Embryonic facial prominence (tissue), 1 donor: ENCODE data around the gene ITIH1.
"Not testable (repeated sequence)": the region's sequence is repeated elsewhere in the genome, so short reads cannot be mapped to it uniquely, and the experiment has no call there.

ENCODE experiments used
- DNase-seq: peaks from one replicate; pipeline ENCODE4 v3.0.0-alpha.2; 2016; ENCODE audit errors: extremely low spot score

The ITIH1 gene, protein sequence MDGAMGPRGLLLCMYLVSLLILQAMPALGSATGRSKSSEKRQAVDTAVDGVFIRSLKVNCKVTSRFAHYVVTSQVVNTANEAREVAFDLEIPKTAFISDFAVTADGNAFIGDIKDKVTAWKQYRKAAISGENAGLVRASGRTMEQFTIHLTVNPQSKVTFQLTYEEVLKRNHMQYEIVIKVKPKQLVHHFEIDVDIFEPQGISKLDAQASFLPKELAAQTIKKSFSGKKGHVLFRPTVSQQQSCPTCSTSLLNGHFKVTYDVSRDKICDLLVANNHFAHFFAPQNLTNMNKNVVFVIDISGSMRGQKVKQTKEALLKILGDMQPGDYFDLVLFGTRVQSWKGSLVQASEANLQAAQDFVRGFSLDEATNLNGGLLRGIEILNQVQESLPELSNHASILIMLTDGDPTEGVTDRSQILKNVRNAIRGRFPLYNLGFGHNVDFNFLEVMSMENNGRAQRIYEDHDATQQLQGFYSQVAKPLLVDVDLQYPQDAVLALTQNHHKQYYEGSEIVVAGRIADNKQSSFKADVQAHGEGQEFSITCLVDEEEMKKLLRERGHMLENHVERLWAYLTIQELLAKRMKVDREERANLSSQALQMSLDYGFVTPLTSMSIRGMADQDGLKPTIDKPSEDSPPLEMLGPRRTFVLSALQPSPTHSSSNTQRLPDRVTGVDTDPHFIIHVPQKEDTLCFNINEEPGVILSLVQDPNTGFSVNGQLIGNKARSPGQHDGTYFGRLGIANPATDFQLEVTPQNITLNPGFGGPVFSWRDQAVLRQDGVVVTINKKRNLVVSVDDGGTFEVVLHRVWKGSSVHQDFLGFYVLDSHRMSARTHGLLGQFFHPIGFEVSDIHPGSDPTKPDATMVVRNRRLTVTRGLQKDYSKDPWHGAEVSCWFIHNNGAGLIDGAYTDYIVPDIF

DNA sequence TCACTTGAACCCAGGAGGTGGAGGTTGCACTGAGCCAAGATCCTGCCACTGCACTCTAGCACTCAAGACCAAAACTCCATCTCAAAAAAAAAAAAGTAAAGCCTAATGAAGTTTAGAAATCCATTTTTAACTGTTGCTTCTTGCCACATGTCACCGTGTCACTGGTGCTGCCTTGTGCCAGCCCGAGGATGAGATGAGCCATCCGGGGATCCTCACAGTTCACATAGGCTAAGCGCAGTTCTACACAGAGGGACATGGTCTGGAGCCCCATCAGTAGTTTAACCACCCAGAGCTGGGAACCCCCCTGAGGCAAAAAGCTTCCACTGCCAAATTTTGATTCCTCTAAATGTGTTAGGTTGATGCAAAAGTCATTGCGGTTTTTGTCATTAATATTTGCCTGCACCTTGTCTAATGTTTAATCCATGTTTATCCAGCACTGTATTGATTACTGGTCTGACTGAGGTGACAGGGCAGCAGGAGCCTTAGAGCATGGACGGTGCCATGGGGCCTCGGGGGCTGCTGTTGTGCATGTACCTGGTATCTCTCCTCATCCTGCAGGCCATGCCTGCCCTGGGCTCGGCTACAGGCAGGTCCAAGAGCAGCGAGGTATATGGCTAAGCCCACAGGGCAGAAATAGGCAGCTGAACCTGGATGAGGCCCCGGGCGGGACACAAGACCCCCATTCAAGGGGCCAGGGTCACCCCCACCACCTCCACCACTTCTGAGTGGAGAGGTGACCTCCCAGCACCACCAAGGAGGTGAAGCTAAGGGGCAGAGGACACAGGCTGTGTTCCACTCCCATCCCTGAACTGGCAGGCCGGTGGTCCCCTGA, at the start of gene ITIH1:
TSS of gene ITIH1 (plus strand) at position 473 of the 832 bp plus-strand sequence. CDS start at position 490, 17 bp downstream.
- DNase-seq = no peak

DNA sequence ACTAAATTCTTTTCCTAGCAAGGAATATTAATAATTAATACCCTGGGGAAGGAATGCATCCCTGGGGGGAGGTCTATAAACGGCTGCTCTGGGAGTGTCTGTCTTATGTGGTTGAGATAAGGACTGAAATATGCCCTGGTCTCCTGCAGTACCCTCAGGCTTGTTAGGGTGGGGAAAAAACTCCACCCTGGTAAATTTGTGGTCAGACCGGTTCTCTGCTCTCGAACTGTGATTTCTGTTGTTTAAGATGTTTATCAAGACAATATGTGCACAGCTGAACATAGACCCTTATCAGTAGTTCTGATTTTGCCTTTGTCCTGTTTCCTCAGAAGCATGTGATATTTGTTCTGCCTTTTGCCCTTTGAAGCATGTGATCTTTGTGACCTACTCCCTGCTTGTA, 48.6 kb upstream of the ITIH1 start:
- not testable (repeated sequence) for DNase-seq

DNA sequence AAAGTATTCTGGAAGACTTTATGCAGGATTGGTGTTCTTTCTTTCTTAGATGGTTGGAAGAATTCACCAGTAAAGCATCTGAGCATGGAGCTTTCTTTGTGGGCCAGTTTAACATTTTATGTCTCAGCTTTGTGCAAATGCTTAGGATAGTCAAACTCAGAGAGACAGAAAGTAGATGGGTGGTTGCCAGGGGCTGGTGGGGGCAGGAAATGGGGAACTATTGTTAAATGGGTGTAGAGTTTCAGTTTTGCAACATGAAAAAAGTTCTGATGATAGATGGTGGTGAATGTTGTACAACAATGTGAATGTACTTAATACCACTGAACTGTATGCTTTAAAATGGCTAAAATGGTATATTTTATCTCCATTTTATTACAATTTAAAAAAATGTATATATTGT, 46.7 kb upstream of the ITIH1 start:
- DNase-seq = no peak

DNA sequence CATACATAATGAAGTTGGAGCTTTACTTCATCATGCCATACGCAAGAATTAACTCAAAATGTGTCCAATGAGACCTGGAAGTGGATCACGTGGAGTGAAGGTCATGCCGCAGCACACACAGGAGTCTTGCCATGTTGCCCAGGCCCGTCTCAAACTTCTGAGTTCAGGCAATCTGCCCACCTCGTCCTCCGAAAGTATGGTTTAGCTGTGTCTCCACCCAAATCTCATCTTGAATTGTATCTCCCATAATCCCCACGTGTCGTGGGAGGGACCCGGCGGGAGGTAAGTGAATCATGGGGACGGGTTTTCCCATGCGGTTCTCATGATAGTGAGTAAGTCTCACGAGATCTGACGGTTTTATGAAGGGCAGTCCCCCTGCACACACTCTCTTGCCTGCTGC, 45.8 kb upstream of the ITIH1 start:
- DNase-seq = no peak

DNA sequence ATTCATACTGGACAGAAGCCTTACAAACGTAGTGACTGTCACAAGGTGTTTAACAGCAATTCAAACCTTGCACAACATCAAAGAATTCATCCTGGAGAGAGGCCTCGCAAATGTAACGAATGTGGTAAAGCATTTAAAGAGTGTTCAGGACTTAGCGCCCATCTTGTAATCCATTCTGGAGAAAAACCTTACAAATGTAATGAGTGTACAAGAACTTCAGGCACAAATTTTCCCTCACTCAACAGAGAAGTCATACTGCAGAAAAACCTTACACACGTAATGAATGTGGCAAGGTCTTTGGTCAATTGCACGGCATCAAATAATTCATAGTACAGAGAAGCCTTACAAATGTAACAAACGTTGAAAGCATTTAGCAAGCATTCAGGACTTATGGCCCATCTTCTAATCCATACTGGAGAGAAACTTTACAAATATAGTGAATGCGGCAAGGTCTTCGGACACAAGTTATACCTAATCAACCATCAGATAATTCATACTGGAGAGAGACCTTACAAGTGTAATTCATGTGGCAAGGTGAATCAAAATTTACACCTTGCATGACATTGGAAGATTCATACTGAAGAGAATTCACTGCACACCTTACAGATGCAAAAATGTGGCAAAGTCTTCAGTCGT, 44.0 kb upstream of the ITIH1 start:
- DNase-seq = no peak

DNA sequence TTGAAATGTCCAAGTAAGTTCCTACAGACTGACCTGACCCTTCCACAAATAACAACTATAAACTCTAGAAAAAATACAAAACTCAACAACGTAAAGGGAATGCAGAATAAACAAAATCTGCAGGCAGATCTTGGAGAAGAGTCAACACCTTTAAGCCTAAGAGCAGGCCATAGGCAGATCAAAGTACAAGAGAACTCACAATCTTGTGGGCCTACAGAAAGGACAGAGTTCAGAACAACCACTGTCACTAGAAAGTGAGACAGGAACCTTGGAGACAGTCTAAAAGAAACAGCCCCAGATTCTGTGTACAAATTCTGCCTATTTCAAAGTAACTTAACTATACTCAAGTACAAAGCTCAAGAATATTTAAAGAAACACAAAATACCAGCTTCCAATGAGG, 37.7 kb upstream of the ITIH1 start:
- no peak for DNase-seq

DNA sequence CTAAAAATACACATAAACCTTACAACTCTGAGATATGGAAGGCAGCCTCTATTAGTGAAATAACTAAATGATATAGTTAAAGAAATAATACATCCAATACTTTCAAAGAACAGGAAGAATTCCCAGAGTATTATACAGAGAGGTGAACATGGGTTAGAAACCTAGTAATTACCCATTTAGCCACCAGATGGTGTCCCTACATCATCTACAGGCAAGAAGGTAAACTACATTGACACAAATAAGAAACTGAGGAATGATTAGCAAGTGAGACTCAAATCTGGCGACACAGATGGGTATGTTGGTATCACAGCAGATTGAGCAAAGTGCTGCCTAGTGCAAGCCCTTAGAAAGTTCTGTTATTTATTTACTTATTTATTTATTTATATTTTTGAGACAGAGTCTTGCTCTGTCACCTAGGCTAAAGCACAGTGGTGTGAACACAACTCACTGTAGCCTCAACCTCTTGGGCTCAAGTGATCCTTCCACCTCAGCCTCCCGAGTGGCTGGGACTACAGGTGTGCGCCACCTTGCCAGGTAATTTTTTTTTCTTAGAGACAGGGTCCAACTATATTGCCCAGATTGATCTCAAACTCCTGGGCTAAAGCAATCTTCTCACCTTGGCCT, 34.9 kb upstream of the ITIH1 start:
- DNase-seq = no peak

DNA sequence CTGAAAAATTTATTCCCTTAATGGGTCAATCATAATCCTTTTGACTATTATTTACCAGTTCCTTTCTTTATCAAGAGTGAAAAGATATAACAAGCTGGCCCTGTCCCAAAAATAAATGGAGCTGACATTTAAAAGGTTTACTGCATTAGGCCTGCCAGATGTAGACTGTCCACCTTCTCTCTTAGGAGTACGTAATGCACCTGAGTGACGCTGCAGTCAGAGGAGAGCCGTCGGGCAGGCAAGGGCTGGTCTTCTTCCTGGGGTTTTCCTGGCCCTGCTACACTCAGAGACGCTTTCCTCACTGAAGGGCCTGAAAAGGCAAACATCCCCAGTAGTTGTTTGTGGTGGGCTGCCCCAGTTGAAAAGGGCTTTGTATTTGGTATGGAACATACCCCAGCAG, 34.2 kb upstream of the ITIH1 start:
- DNase-seq = no peak

DNA sequence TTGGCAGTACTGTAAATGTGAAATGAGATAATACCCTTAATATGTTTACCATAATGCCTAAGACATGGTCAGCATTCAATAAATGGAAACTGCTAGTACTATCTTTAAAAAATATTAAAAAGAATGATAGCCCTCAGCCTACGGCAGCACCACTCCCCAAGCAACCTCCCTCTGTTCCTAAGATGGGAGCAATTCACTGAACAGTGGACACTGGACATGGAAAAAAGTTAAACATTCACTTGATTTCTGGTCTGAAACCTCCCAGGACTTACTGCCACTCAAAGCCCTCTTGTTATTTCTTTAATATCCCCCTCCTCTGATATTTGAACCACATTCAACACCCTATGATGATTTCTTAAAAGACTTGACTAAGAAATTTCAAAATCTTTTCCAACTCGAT, 33.7 kb upstream of the ITIH1 start:
- no peak for DNase-seq

DNA sequence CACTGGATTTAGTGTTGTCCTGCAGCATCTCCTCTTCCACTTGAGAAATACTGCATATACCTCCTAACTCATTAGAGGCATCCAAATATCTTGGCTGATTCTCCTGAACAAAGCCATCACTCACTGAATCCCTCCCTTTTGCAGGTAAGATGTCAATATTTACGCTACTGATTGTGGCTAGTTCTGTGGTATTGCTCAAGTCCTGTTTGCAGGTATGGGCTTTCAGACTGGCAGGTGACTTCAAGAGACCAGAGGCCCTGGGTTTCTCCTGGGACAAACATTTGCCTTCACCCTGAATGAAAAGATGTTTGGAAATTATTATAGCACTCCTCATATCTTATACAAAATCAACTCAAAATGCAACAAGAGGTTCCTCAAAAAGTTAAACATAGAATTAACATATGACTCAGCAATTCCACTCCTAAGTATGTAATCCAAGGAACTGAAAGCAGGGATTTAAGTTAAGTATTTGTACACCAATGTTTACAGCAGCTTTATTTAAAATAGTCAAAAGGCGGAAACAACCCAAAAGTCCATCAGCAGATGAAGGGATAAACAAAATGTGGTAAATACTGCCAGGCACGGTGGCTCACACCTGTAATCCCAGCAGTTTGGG, 25.2 kb upstream of the ITIH1 start:
- no peak for DNase-seq

DNA sequence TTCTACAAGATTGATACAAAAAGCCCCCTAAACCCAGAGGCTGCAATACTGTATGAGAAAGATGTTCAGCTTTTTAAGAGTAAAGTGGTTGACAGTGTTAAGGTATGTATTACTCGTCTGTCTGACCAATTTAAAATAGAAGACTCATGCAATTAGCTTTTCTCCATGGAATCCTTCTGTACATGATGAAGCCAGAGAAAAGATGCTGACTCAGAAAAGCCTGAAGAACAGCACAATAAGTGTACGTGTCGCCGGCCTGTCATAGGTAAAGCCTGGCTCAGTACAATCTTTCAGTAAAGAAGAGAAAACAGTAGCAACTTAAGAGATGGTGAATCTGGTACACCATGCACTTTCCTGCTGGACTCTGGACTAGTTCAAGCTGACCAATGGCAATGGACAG, 23.0 kb upstream of the ITIH1 start:
- no peak for DNase-seq

DNA sequence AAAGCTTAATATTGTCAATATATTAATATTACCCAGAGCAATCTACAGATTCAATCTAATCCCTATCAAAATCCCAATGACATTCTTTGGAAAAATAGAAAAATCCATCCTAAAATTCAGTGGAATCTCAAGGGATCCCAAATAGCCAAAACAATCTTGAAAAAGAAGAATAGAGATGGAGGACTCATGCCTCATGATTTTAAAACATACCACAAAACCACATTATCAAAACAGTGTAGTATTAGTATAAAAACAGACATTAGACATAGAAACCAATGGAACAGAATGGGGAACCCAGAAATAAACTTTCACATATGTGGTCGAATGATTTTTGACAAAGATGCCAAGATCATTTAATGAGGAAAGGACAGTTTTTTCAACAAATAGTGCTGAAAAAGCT, 21.3 kb upstream of the ITIH1 start:
- DNase-seq = no peak

DNA sequence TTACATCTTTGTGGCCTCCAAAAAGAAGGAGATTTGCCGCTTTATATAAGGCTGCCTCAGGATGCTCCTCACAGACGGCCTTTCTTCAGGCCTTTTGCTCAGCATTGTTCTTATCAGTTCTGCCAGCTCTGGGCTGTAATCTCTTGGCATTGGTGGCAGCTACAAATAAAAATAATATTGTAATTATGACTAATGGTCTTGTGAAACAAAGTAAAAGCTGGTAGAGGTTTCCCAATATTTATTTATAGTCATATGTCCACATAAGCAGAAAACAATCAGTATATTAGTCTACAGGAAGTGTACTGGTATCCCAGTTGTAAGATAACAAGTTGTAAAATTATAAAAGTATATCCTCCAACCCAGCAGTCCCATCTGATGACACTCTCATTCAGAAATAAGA, 13.9 kb upstream of the ITIH1 start:
- no peak for DNase-seq

DNA sequence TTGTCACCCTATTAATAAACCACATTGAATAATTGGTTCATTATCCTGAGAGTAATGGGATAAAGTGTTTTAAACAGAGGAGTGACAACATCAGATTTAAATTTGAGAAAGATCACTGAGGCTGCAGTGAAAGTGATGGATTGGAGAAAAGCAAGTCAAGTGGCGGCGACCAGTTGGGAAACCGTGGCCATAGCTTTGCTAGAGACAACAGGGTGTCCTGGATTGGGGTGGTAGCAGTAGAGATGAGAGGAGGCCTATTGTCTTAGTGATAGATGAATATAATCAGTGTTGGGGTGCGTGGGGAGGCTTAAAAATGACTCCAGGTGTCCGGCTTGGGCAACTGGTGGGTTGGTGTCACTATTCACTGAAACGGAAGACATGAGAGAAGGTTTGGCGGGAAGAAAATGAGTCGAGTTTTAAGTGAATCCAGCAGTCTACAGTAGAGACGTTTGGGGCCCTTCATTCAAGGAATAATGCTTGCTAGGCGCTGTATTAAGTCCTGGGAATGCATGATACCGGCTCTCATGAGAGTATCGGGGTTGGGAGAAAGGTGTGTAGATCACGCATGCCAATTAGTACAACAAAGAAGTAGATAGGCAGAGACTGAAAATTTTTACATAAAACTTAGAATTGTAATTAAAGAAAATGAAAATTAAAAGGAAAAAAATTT, 7.5 kb upstream of the ITIH1 start:
- DNase-seq = no peak

DNA sequence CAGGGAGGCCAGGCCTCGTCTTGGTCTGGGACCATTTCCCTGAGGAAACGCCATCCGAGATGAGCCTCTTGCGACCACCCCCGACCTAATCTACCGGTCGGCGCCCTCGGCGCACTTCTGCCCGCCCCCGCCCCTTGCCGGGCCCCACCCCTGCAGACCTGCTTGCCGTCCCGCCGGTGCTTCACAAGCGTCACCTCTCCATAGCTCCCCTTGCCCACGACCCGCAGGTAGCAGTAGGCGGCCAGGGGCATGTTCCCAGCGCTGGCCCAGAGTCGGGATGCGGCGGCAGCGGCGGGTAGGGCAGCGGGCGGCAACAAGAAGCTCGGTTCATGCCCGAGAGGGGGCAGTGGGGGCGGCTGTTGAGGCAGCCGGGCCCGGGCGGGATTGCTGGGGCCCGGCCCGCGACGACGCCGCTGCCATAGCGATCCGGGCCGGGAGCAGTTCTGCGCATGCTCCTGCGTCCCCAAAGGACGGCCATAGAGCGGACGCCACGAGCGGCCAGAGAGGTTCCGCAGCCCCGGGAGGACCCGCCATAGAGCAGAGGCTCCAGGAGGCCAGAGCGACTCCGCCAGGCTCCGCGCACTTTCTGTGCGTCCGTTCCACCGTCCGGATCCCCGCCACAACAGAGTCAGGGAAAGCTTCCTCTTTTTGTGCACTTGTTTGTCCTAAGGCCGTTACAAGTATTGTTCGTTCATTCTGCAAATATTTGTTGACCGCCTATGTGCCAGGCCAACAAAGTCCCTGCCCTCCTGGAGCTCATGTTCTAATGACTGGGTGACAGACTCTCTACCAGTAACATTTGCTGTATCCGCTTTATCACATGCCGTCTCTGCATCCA, 6.7 kb upstream of the ITIH1 start, which contains the start of gene NEK4:
TSS of gene NEK4 (minus strand) at position 445 of the 838 bp plus-strand sequence. CDS start at position 251, 194 bp downstream.
- DNase-seq = peak; percentile 76

DNA sequence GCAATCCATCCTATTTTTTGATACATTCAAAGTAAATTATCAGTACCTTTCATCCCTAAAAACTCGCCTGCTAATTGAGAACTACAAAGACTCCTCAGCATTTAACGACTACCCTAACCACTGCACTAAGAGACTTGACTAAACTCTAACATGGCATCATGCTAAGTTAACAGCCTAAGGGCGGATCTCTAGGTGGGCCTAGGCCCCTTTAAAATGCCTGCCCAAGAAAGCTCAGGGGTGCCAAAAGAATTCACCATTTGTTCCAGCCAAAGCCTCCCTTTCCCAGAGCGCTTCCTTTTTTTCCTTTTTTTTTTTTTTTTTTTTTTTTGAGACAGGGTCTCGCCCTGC, 6.1 kb upstream of the ITIH1 start:
- DNase-seq = no peak

DNA sequence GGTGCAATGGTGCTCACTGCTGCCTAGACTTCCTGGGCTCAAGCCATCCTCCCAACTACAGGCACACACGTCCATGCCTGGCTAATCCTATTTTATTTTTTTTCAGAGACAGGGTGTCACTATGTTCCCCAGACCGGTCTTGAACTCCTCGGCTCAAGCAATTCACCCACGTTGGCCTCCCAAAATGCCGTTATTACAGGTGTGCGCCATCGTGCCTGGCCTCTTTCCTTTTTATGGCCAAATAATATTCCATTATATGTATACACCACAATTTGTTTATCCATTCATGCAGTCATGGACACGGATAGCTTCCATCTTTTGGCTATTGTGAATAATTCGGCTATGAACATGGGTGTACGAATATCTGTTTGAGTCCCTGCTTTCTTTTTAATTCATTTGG, 5.7 kb upstream of the ITIH1 start:
- DNase-seq = no peak

DNA sequence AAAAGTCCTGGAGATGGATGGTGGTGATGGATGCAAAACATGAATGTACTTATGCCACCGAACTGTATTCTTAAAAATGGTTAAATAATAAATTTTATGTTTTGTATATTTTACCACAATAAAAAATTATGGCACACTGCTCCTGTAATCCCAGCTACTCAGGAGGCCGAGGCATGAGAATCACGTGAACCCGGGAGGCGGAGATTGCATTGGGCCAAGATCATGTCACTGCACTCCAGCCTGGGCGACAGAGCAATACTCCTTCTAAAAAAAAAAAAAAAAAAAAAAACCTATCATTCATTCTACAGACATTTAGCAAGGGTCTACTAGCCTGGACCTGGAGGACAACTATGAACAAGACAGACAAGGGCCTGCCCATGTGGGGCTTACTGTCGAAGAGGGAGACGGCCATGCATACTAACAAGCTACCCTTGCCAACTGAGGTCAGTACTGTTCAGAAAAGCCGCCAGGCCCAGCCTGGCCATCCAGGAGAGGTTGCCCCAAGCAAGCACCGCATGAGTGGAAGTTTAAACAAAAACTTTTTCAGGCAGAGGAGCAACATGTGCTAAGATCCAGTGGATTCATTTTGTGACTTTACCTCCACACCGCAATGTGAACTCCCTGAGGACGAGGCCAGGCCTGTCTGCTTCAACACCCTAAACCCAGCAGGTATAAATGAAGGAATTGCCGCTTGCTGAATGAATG, 3.9 kb upstream of the ITIH1 start:
- DNase-seq = no peak
